GM23338 (cell line): Measurements from ENCODE around the gene NTRK3. TPM values are rescaled to one million over a fixed set of nuclear protein-coding genes. Genes with fewer than 3 reads are reported as not detected.

Source experiments
- ATAC-seq: fragments of 200-7000 bp; cut with Tn5 transposase; 3 replicates; pipeline ENCODE4 v1.9.1; 2020
- DNase-seq: peaks from one replicate; pipeline ENCODE4 v3.0.0-alpha.2; 2015; ENCODE audit warnings: low spot score
- H2AFZ ChIP-seq: fragments of 200-600 bp; sonication (generic); 2 replicates; pipeline ENCODE4 v1.8.0; 2016; ENCODE audit warnings: antibody characterized with exemption, mild to moderate bottlenecking, moderate library complexity
- H3F3A ChIP-seq: fragments of 200-600 bp; sonication (generic); replicated peaks from 2 replicates; pipeline ENCODE4 v1.8.0; 2017; ENCODE audit warnings: antibody characterized with exemption, mixed run types, low read depth
- H3K27ac ChIP-seq: fragments of 200-600 bp; sonication (generic); 2 replicates; pipeline ENCODE4 v1.6.1; 2016; ENCODE audit warnings: low read depth
- H3K27me3 ChIP-seq: fragments of 200-600 bp; sonication (generic); 2 replicates; pipeline ENCODE4 v1.8.0; 2016; ENCODE audit warnings: mild to moderate bottlenecking, mixed run types, moderate library complexity; ENCODE audit not compliant: insufficient read depth
- H3K36me3 ChIP-seq: fragments of 200-600 bp; sonication (generic); 2 replicates; pipeline ENCODE4 v1.8.0; 2016; ENCODE audit warnings: mild to moderate bottlenecking; ENCODE audit not compliant: insufficient read depth
- H3K4me1 ChIP-seq: fragments of 200-600 bp; sonication (generic); 2 replicates; pipeline ENCODE4 v1.8.0; 2016; ENCODE audit warnings: mild to moderate bottlenecking, moderate library complexity; ENCODE audit not compliant: insufficient read depth
- H3K4me2 ChIP-seq: fragments of 200-600 bp; sonication (generic); 2 replicates; pipeline ENCODE4 v1.7.1; 2017; ENCODE audit warnings: mixed run types
- H3K4me3 ChIP-seq: fragments of 200-600 bp; sonication (generic); 2 replicates; pipeline ENCODE4 v1.6.1; 2016; ENCODE audit warnings: mixed run types
- H3K79me2 ChIP-seq: fragments of 200-600 bp; sonication (generic); replicated peaks from 2 replicates; pipeline ENCODE4 v1.8.0; 2017; ENCODE audit warnings: mild to moderate bottlenecking; ENCODE audit not compliant: insufficient read depth
- H3K9me2 ChIP-seq: fragments of 200-600 bp; sonication (generic); 2 replicates; pipeline ENCODE4 v1.8.0; 2017; ENCODE audit not compliant: insufficient read depth
- H4K20me1 ChIP-seq: fragments of 200-600 bp; sonication (generic); replicated peaks from 2 replicates; pipeline ENCODE4 v1.8.0; 2017; ENCODE audit warnings: mild to moderate bottlenecking; ENCODE audit not compliant: insufficient read depth
- H3K27ac Mint-ChIP-seq: 2 replicates; pipeline ENCODE4 v1.8.0; 2020; ENCODE audit warnings: inconsistent platforms, mild to moderate bottlenecking, moderate library complexity, mixed read lengths
- H3K27me3 Mint-ChIP-seq: 3 replicates; pipeline ENCODE4 v1.8.0; 2022; ENCODE audit warnings: low read depth, mild to moderate bottlenecking, moderate library complexity, mixed read lengths, inconsistent platforms; ENCODE audit not compliant: insufficient read depth, poor library complexity
- H3K36me3 Mint-ChIP-seq: 3 replicates; pipeline ENCODE4 v1.8.0; 2021; ENCODE audit warnings: low read depth, mild to moderate bottlenecking, inconsistent platforms, moderate library complexity, mixed read lengths
- H3K4me1 Mint-ChIP-seq: 3 replicates; pipeline ENCODE4 v1.8.0; 2020; ENCODE audit warnings: mild to moderate bottlenecking, inconsistent platforms, mixed read lengths
- H3K4me3 Mint-ChIP-seq: 3 replicates; pipeline ENCODE4 v1.8.0; 2021; ENCODE audit warnings: moderate library complexity, mild to moderate bottlenecking, inconsistent platforms, mixed read lengths
- H3K9me3 Mint-ChIP-seq: 3 replicates; pipeline ENCODE4 v1.8.0; 2020; ENCODE audit warnings: moderate library complexity, mild to moderate bottlenecking, inconsistent platforms, mixed read lengths
- CREB1 ChIP-seq: fragments of 250-450 bp; sonication (Bioruptor Pico); IDR thresholded peaks from 2 replicates; pipeline ENCODE4 v1.5.0; 2020; ENCODE audit warnings: low read depth, mild to moderate bottlenecking, moderate library complexity
- EZH2 ChIP-seq: fragments of 200-600 bp; sonication (generic); IDR thresholded peaks from one replicate; pipeline ENCODE4 v1.8.0; 2017; ENCODE audit warnings: antibody characterized with exemption, mild to moderate bottlenecking, low read depth; ENCODE audit not compliant: unreplicated experiment
- EZH2phosphoT487 ChIP-seq: fragments of 200-600 bp; sonication (generic); IDR thresholded peaks from one replicate; pipeline ENCODE4 v1.8.1; 2018; ENCODE audit warnings: antibody characterized with exemption; ENCODE audit not compliant: unreplicated experiment
- JUNB ChIP-seq: IDR thresholded peaks from one replicate; pipeline ENCODE4 v1.6.1; 2016; ENCODE audit warnings: antibody characterized with exemption; ENCODE audit not compliant: unreplicated experiment
- NANOG ChIP-seq: IDR thresholded peaks from 2 replicates; pipeline ENCODE4 v1.6.1; 2016; ENCODE audit warnings: antibody characterized with exemption, borderline replicate concordance
- POLR2AphosphoS5 ChIP-seq: IDR thresholded peaks from 2 replicates; pipeline ENCODE4 v1.6.1; 2016; ENCODE audit warnings: antibody characterized with exemption, low read depth
- STAT1 ChIP-seq: IDR thresholded peaks from one replicate; pipeline ENCODE4 v1.6.1; 2016; ENCODE audit warnings: antibody characterized with exemption; ENCODE audit not compliant: unreplicated experiment
- ZNF114 ChIP-seq: fragments of 250-450 bp; sonication (Bioruptor Pico); IDR thresholded peaks from 2 replicates; pipeline ENCODE4 v1.5.0; 2020; ENCODE audit warnings: mild to moderate bottlenecking, moderate library complexity
- ZNF331 ChIP-seq: fragments of 250-450 bp; sonication (Bioruptor Pico); IDR thresholded peaks from 2 replicates; pipeline ENCODE4 v1.5.0; 2020; ENCODE audit warnings: low read depth, mild to moderate bottlenecking, moderate library complexity
- polyA plus RNA-seq: library from polyadenylated mRNA; unstranded; fragments of >200 nt; fragmentation: Nextera tagmentation; extraction: Ambion mirVana; gene quantifications from 2 replicates; pipeline ENCODE4 v1.2.1, GENCODE V29; 2016
- total RNA-seq: library from RNA; depleted of rRNA; stranded (reverse); fragments of >200 nt; shearing (Covaris generic); gene quantifications from 2 replicates; pipeline ENCODE4 v1.2.3, GENCODE V29; 2014
- TF ChIP-seq, protein P1 (sequence below), 2 experiments: fragments of 200-600 bp in 1 of 2; sonication (generic) in 1 of 2; conservative IDR thresholded peaks; 2 replicates each; pipeline versions ENCODE4 v1.5.1 to v1.6.1; 2016 to 2017; ENCODE audit warnings: antibody characterized with exemption in 2 of 2, low read depth in 2 of 2, mild to moderate bottlenecking in 2 of 2, moderate library complexity in 1 of 2
- TF ChIP-seq, protein P2 (sequence below): fragments of 250-450 bp; sonication (Bioruptor Pico); IDR thresholded peaks from 2 replicates; pipeline ENCODE4 v1.5.0; 2020; ENCODE audit warnings: mild to moderate bottlenecking, moderate library complexity
- TF ChIP-seq, protein P3 (sequence below): IDR thresholded peaks from one replicate; pipeline ENCODE4 v1.6.1; 2018; ENCODE audit warnings: antibody characterized with exemption; ENCODE audit not compliant: unreplicated experiment
- TF ChIP-seq, protein P4 (sequence below): IDR thresholded peaks from 2 replicates; pipeline ENCODE4 v1.6.1; 2016; ENCODE audit warnings: antibody characterized with exemption

Gene NTRK3
- total and polyA plus RNA-seq, 2 experiments from 2014 or later: 3.1 to 5.3 TPM

DNA sequence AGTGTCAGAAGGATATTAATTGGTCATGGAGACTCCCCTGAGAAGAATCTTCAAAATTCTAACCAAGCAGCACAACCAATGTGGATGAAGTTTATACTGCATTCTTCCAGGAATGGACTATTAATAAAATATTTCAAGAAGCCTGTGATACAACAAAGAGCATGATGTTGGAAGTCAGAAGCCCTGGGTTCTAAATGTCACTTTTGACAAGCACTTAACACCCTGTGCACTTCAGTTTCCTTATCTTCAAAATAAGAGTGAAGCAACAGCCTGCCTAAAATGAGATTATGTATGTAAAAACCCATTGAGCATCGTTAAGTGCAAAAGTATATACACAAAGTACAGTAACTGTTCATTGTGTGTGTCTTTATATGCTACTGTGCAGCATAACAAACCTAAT, 369.4 kb downstream of the NTRK3 start:
- no peaks in the 10 kb centered on the region for H4K20me1 ChIP-seq
- no peaks in the 10 kb centered on the region for H3K36me3 ChIP-seq
- ATAC-seq: no peak
- Mint-ChIP-seq H3K27me3 (no peaks in the 10 kb centered on the region), H3K36me3 (no peaks in the 10 kb centered on the region), H3K27ac (no peak overlapping the region), H3K4me1 (no peaks in the 10 kb centered on the region), H3K4me3 (no peak overlapping the region), H3K9me3 (no peaks in the 10 kb centered on the region; the same call in 2 of the 3 replicates)
- H3K4me1 ChIP-seq: no peaks in the 10 kb centered on the region
- H3K9me2 ChIP-seq: no peaks in the 10 kb centered on the region
- no peaks in the 10 kb centered on the region for H3F3A ChIP-seq
- no peaks in the 10 kb centered on the region for H3K27me3 ChIP-seq
- no peaks in the 10 kb centered on the region for H3K79me2 ChIP-seq
- no peak overlapping the region for H3K27ac ChIP-seq
- H3K4me3 ChIP-seq: no peak overlapping the region
- no peak overlapping the region for H2AFZ ChIP-seq
- no peak overlapping the region for H3K4me2 ChIP-seq
- TF ChIP-seq, protein P1, sequence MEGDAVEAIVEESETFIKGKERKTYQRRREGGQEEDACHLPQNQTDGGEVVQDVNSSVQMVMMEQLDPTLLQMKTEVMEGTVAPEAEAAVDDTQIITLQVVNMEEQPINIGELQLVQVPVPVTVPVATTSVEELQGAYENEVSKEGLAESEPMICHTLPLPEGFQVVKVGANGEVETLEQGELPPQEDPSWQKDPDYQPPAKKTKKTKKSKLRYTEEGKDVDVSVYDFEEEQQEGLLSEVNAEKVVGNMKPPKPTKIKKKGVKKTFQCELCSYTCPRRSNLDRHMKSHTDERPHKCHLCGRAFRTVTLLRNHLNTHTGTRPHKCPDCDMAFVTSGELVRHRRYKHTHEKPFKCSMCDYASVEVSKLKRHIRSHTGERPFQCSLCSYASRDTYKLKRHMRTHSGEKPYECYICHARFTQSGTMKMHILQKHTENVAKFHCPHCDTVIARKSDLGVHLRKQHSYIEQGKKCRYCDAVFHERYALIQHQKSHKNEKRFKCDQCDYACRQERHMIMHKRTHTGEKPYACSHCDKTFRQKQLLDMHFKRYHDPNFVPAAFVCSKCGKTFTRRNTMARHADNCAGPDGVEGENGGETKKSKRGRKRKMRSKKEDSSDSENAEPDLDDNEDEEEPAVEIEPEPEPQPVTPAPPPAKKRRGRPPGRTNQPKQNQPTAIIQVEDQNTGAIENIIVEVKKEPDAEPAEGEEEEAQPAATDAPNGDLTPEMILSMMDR (conservative IDR thresholded peaks at IDR 0.05; ENCODE audit: low read depth in 2 of 2): no peak
- no peak for TF ChIP-seq CREB1 (CRISPR knock-in tag)
- TF ChIP-seq ZNF331 (CRISPR knock-in tag): no peak
- TF ChIP-seq JUNB: no peak
- TF ChIP-seq POLR2AphosphoS5: no peak
- TF ChIP-seq, protein P2, sequence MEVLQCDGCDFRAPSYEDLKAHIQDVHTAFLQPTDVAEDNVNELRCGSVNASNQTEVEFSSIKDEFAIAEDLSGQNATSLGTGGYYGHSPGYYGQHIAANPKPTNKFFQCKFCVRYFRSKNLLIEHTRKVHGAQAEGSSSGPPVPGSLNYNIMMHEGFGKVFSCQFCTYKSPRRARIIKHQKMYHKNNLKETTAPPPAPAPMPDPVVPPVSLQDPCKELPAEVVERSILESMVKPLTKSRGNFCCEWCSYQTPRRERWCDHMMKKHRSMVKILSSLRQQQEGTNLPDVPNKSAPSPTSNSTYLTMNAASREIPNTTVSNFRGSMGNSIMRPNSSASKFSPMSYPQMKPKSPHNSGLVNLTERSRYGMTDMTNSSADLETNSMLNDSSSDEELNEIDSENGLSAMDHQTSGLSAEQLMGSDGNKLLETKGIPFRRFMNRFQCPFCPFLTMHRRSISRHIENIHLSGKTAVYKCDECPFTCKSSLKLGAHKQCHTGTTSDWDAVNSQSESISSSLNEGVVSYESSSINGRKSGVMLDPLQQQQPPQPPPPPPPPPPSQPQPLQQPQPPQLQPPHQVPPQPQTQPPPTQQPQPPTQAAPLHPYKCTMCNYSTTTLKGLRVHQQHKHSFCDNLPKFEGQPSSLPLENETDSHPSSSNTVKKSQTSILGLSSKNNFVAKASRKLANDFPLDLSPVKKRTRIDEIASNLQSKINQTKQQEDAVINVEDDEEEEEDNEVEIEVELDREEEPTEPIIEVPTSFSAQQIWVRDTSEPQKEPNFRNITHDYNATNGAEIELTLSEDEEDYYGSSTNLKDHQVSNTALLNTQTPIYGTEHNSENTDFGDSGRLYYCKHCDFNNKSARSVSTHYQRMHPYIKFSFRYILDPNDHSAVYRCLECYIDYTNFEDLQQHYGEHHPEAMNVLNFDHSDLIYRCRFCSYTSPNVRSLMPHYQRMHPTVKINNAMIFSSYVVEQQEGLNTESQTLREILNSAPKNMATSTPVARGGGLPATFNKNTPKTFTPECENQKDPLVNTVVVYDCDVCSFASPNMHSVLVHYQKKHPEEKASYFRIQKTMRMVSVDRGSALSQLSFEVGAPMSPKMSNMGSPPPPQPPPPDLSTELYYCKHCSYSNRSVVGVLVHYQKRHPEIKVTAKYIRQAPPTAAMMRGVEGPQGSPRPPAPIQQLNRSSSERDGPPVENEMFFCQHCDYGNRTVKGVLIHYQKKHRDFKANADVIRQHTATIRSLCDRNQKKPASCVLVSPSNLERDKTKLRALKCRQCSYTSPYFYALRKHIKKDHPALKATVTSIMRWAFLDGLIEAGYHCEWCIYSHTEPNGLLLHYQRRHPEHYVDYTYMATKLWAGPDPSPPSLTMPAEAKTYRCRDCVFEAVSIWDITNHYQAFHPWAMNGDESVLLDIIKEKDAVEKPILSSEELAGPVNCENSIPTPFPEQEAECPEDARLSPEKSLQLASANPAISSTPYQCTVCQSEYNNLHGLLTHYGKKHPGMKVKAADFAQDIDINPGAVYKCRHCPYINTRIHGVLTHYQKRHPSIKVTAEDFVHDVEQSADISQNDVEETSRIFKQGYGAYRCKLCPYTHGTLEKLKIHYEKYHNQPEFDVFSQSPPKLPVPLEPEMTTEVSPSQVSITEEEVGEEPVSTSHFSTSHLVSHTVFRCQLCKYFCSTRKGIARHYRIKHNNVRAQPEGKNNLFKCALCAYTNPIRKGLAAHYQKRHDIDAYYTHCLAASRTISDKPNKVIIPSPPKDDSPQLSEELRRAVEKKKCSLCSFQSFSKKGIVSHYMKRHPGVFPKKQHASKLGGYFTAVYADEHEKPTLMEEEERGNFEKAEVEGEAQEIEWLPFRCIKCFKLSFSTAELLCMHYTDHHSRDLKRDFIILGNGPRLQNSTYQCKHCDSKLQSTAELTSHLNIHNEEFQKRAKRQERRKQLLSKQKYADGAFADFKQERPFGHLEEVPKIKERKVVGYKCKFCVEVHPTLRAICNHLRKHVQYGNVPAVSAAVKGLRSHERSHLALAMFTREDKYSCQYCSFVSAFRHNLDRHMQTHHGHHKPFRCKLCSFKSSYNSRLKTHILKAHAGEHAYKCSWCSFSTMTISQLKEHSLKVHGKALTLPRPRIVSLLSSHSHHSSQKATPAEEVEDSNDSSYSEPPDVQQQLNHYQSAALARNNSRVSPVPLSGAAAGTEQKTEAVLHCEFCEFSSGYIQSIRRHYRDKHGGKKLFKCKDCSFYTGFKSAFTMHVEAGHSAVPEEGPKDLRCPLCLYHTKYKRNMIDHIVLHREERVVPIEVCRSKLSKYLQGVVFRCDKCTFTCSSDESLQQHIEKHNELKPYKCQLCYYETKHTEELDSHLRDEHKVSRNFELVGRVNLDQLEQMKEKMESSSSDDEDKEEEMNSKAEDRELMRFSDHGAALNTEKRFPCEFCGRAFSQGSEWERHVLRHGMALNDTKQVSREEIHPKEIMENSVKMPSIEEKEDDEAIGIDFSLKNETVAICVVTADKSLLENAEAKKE (CRISPR knock-in tag): no peak
- TF ChIP-seq, protein P3, sequence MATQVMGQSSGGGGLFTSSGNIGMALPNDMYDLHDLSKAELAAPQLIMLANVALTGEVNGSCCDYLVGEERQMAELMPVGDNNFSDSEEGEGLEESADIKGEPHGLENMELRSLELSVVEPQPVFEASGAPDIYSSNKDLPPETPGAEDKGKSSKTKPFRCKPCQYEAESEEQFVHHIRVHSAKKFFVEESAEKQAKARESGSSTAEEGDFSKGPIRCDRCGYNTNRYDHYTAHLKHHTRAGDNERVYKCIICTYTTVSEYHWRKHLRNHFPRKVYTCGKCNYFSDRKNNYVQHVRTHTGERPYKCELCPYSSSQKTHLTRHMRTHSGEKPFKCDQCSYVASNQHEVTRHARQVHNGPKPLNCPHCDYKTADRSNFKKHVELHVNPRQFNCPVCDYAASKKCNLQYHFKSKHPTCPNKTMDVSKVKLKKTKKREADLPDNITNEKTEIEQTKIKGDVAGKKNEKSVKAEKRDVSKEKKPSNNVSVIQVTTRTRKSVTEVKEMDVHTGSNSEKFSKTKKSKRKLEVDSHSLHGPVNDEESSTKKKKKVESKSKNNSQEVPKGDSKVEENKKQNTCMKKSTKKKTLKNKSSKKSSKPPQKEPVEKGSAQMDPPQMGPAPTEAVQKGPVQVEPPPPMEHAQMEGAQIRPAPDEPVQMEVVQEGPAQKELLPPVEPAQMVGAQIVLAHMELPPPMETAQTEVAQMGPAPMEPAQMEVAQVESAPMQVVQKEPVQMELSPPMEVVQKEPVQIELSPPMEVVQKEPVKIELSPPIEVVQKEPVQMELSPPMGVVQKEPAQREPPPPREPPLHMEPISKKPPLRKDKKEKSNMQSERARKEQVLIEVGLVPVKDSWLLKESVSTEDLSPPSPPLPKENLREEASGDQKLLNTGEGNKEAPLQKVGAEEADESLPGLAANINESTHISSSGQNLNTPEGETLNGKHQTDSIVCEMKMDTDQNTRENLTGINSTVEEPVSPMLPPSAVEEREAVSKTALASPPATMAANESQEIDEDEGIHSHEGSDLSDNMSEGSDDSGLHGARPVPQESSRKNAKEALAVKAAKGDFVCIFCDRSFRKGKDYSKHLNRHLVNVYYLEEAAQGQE: no peak
- TF ChIP-seq, protein P4, sequence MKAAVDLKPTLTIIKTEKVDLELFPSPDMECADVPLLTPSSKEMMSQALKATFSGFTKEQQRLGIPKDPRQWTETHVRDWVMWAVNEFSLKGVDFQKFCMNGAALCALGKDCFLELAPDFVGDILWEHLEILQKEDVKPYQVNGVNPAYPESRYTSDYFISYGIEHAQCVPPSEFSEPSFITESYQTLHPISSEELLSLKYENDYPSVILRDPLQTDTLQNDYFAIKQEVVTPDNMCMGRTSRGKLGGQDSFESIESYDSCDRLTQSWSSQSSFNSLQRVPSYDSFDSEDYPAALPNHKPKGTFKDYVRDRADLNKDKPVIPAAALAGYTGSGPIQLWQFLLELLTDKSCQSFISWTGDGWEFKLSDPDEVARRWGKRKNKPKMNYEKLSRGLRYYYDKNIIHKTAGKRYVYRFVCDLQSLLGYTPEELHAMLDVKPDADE: no peak
- TF ChIP-seq EZH2phosphoT487: no peak
- TF ChIP-seq NANOG: no peak
- no peak for TF ChIP-seq ZNF114 (CRISPR knock-in tag)
- TF ChIP-seq EZH2: no peak
- TF ChIP-seq STAT1: no peak
- no peak for DNase-seq
